Right atrium auricular region (tissue), 2 donors: ENCODE data around the gene OR52H1. TPM values are rescaled to one million over a fixed set of nuclear protein-coding genes. Genes with fewer than 3 reads are reported as not detected.

ENCODE experiments used
- DNase-seq: peaks from one replicate; pipeline ENCODE4 v3.0.0-alpha.2; 2019; ENCODE audit warnings: low spot score
- H3K27ac ChIP-seq, 2 donors: fragments of 200-600 bp; sonication (generic); 1 replicate in 1 of 2; 2 replicates in 1 of 2; pipeline ENCODE4 v1.5.1; 2016 to 2019
- H3K27me3 ChIP-seq, 2 donors: fragments of 200-600 bp; sonication (generic); one replicate each; pipeline versions ENCODE4 v1.5.1 to v1.6.0; 2017 to 2019
- H3K36me3 ChIP-seq: fragments of 200-600 bp; sonication (generic); one replicate; pipeline ENCODE4 v1.5.1; 2016
- H3K4me1 ChIP-seq, 2 donors: fragments of 200-600 bp; sonication (generic); one replicate each; pipeline versions ENCODE4 v1.5.1 to v1.6.0; 2017 to 2019
- H3K4me3 ChIP-seq, 2 donors: fragments of 200-600 bp; sonication (generic); 1 replicate in 1 of 2; 2 replicates in 1 of 2; pipeline ENCODE4 v1.5.1; 2017 to 2019; ENCODE audit warnings: mild to moderate bottlenecking in 1 of 2, moderate library complexity in 1 of 2
- H3K9me3 ChIP-seq, 2 donors: fragments of 200-600 bp; sonication (generic); one replicate each; pipeline ENCODE4 v1.5.1; 2019
- total RNA-seq, 2 donors: library from RNA; depleted of rRNA; stranded (reverse); fragments of >200 nt; gene quantifications; one replicate each; pipeline ENCODE4 v1.1.0, GENCODE V29; 2016
- TF ChIP-seq, protein P1 (sequence below), 2 donors: fragments of 200-600 bp; sonication (generic); IDR thresholded peaks; one replicate each; pipeline ENCODE4 v1.5.1; 2019; ENCODE audit warnings: antibody characterized with exemption in 2 of 2

Gene OR52H1
- total RNA-seq, 2 donors from 2014 or later, result not detected

- no peaks in the 10 kb centered on the region for H3K27me3 ChIP-seq
- H3K9me3 ChIP-seq, result no peaks in the 10 kb centered on the region
- TF ChIP-seq, protein P1, sequence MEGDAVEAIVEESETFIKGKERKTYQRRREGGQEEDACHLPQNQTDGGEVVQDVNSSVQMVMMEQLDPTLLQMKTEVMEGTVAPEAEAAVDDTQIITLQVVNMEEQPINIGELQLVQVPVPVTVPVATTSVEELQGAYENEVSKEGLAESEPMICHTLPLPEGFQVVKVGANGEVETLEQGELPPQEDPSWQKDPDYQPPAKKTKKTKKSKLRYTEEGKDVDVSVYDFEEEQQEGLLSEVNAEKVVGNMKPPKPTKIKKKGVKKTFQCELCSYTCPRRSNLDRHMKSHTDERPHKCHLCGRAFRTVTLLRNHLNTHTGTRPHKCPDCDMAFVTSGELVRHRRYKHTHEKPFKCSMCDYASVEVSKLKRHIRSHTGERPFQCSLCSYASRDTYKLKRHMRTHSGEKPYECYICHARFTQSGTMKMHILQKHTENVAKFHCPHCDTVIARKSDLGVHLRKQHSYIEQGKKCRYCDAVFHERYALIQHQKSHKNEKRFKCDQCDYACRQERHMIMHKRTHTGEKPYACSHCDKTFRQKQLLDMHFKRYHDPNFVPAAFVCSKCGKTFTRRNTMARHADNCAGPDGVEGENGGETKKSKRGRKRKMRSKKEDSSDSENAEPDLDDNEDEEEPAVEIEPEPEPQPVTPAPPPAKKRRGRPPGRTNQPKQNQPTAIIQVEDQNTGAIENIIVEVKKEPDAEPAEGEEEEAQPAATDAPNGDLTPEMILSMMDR (IDR thresholded peaks at IDR 0.05), result no peak
- H3K4me1 ChIP-seq, result no peaks in the 10 kb centered on the region
- H3K27ac ChIP-seq, result no peak overlapping the region
- no peaks in the 10 kb centered on the region for H3K36me3 ChIP-seq
- no peak for DNase-seq
- H3K4me3 ChIP-seq, result no peak overlapping the region
Measured at GRCh38 chr11:5500393-5500801, 47.9 kb downstream of the OR52H1 start.

GRCh38 chr11:5499671-5500070 is 48.7 kb downstream of the OR52H1 start:
- TF ChIP-seq, protein P1 (IDR thresholded peaks at IDR 0.05), result no peak
- Histone ChIP-seq H3K27ac (no peak overlapping the region), H3K27me3 (no peaks in the 10 kb centered on the region), H3K4me3 (no peak overlapping the region), H3K4me1 (no peaks in the 10 kb centered on the region), H3K36me3 (no peaks in the 10 kb centered on the region), H3K9me3 (no peaks in the 10 kb centered on the region)
- DNase-seq, result no peak

Other genes starting within 250 kb of the OR52H1 start
- gene OR51B4, start 246.6 kb downstream of the OR52H1 start, total RNA-seq, result not detected
- gene OR51B2, start 224.2 kb downstream of the OR52H1 start, total RNA-seq, result not detected
- gene OR51B5, start 205.0 kb downstream of the OR52H1 start, total RNA-seq, result not detected
- gene OR51B6, start 197.0 kb downstream of the OR52H1 start, total RNA-seq, result not detected
- not detected for gene OR51M1, start 164.7 kb downstream of the OR52H1 start, total RNA-seq
- not detected for gene OR51Q1, start 126.4 kb downstream of the OR52H1 start, total RNA-seq
- gene OR51I1, start 107.0 kb downstream of the OR52H1 start, total RNA-seq, result not detected
- not detected for gene OR51I2, start 99.2 kb downstream of the OR52H1 start, total RNA-seq
- not detected for gene OR52D1, start 59.9 kb downstream of the OR52H1 start, total RNA-seq
- not detected for gene UBQLN3, start 38.6 kb downstream of the OR52H1 start, total RNA-seq
- gene UBQLNL, start 31.8 kb downstream of the OR52H1 start, total RNA-seq, result under 1 TPM in 1 of 2 donors, not detected in 1; 0.30 TPM
- gene OR52B6, start 32.3 kb upstream of the OR52H1 start, total RNA-seq, result not detected
- gene TRIM6, start 48.1 kb upstream of the OR52H1 start, total RNA-seq, result 1 to 10 TPM; 1.3 TPM
- gene TRIM34, start 76.5 kb upstream of the OR52H1 start, total RNA-seq, result 1 to 10 TPM; 1.4 to 3.8 TPM
- 10 to 100 TPM in 1 of 2 donors, 1 to 10 TPM in 1; 7.9 to 10.0 TPM for gene TRIM5, start 136.5 kb upstream of the OR52H1 start, total RNA-seq
- gene TRIM22, start 141.2 kb upstream of the OR52H1 start, total RNA-seq, result 10 to 100 TPM in 1 of 2 donors, 1 to 10 TPM in 1; 7.6 to 12.8 TPM
- not detected for gene OR56B1, start 187.9 kb upstream of the OR52H1 start, total RNA-seq
- not detected for gene OR52N4, start 205.7 kb upstream of the OR52H1 start, total RNA-seq
- gene OR52N5, start 234.8 kb upstream of the OR52H1 start, total RNA-seq, result not detected
- not detected for gene OR52N1, start 242.7 kb upstream of the OR52H1 start, total RNA-seq